ENCODE measurements around the gene CPEB1. TPM values are rescaled to one million over a fixed set of nuclear protein-coding genes. Genes with fewer than 3 reads are reported as not detected.

Gene CPEB1
- total and polyA plus RNA-seq, 8 donors = 0.42 to 2.9 (median 1.1) TPM

Other genes with a start within 250 kb of the CPEB1 start
- 1 to 10 TPM; 1.4 to 2.5 (median 1.8) TPM for gene GOLGA6L9, start 217.5 kb downstream of the CPEB1 start, total RNA-seq
- 10 to 100 TPM in 1 of 2 donors, 1 to 10 TPM in 1; 7.3 to 21.7 TPM for gene GOLGA6L9, start 217.5 kb downstream of the CPEB1 start, polyA plus RNA-seq
- 1,000 to 10,000 TPM in 3 of 6 donors, 100 to 1,000 TPM in 3; 751 to 1,395 (median 1,053) TPM for gene RPS17, start 106.9 kb downstream of the CPEB1 start, total RNA-seq
- gene RPS17, start 106.9 kb downstream of the CPEB1 start, polyA plus RNA-seq = 1,000 to 10,000 TPM; 2,122 to 2,243 TPM
- 1 to 10 TPM; 1.6 to 5.1 (median 2.8) TPM for gene AP3B2, start 62.5 kb upstream of the CPEB1 start, total RNA-seq
- gene AP3B2, start 62.5 kb upstream of the CPEB1 start, polyA plus RNA-seq = 10 to 100 TPM in 1 of 2 donors, 1 to 10 TPM in 1; 9.5 to 19.1 TPM
- under 1 TPM in 2 of 6 donors, not detected in 4; 0.04 to 0.09 TPM for gene FSD2, start 158.7 kb upstream of the CPEB1 start, total RNA-seq
- under 1 TPM; 0.04 to 0.07 TPM for gene FSD2, start 158.7 kb upstream of the CPEB1 start, polyA plus RNA-seq
- gene WHAMM, start 162.3 kb upstream of the CPEB1 start, total RNA-seq = 1 to 10 TPM; 3.7 to 6.1 (median 4.6) TPM
- 1 to 10 TPM; 4.0 to 4.2 TPM for gene WHAMM, start 162.3 kb upstream of the CPEB1 start, polyA plus RNA-seq